Skeletal muscle tissue (tissue), 4 donors: Measurements from ENCODE around the gene ABHD2. TPM values are rescaled to one million over a fixed set of nuclear protein-coding genes. Genes with fewer than 3 reads are reported as not detected.
"Not testable (repeated sequence)": the region's sequence is repeated elsewhere in the genome, so short reads cannot be mapped to it uniquely, and the experiment has no call there.

Experiments used
- H3K27ac ChIP-seq: one replicate; pipeline ENCODE4 v1.7.0; 2013; ENCODE audit warnings: mild to moderate bottlenecking, low read depth, low read length, inconsistent platforms
- H3K27me3 ChIP-seq, 3 donors: one replicate each; pipeline ENCODE4 v1.7.0; 2013; ENCODE audit warnings: low read length in 3 of 3; ENCODE audit not compliant: control insufficient read depth in 3 of 3, insufficient read depth in 3 of 3
- H3K36me3 ChIP-seq, 3 donors: one replicate each; pipeline ENCODE4 v1.7.0; 2013; ENCODE audit warnings: low read length in 3 of 3; ENCODE audit not compliant: control insufficient read depth in 3 of 3, insufficient read depth in 3 of 3
- H3K4me1 ChIP-seq, 3 donors: one replicate each; pipeline ENCODE4 v1.7.0; 2013; ENCODE audit warnings: low read length in 3 of 3, mild to moderate bottlenecking in 3 of 3; ENCODE audit not compliant: control insufficient read depth in 3 of 3, insufficient read depth in 3 of 3
- H3K4me3 ChIP-seq, 3 donors: one replicate each; pipeline ENCODE4 v1.7.0; 2013; ENCODE audit warnings: low read length in 3 of 3
- H3K9ac ChIP-seq, 3 donors: one replicate each; pipeline ENCODE4 v1.7.0; 2013; ENCODE audit warnings: low read length in 3 of 3, mild to moderate bottlenecking in 3 of 3, moderate library complexity in 2 of 3, low read depth in 1 of 3
- H3K9me3 ChIP-seq, 3 donors: one replicate each; pipeline ENCODE4 v1.7.0; 2013; ENCODE audit warnings: low read length in 3 of 3; ENCODE audit not compliant: control insufficient read depth in 3 of 3
- total RNA-seq: library from RNA; depleted of rRNA; stranded (reverse); fragments of >200 nt; gene quantifications from one replicate; pipeline ENCODE4 v1.2.3, GENCODE V29; 2014
- donor health status: Osteomylitis.

ABHD2 gene
- total RNA-seq, 1 donor from 2014 or later = 23.0 TPM

GRCh38 chr15:89074402-89075012 is 13.7 kb upstream of the ABHD2 start:
- Histone ChIP-seq H3K9me3 (no peaks in the 10 kb centered on the region), H3K9ac (no peak overlapping the region), H3K27ac (no peak overlapping the region), H3K36me3 (no peaks in the 10 kb centered on the region), H3K27me3 (no peaks in the 10 kb centered on the region), H3K4me3 (no peak overlapping the region), H3K4me1 (no peaks in the 10 kb centered on the region)

GRCh38 chr15:89075101-89075640 is 13.1 kb upstream of the ABHD2 start:
- Histone ChIP-seq H3K36me3 (no peaks in the 10 kb centered on the region), H3K9ac (no peak overlapping the region), H3K4me1 (no peaks in the 10 kb centered on the region), H3K27me3 (no peaks in the 10 kb centered on the region), H3K9me3 (no peaks in the 10 kb centered on the region), H3K27ac (no peak overlapping the region), H3K4me3 (no peak overlapping the region)

GRCh38 chr15:89075846-89076245 is 12.4 kb upstream of the ABHD2 start:
- no peak overlapping the region for H3K4me3 ChIP-seq
- no peaks in the 10 kb centered on the region for H3K4me1 ChIP-seq
- H3K9ac ChIP-seq = no peak overlapping the region
- H3K9me3 ChIP-seq = no peaks in the 10 kb centered on the region
- H3K36me3 ChIP-seq = no peaks in the 10 kb centered on the region
- no peak overlapping the region for H3K27ac ChIP-seq
- H3K27me3 ChIP-seq = no peaks in the 10 kb centered on the region

GRCh38 chr15:89077750-89078149 is 10.5 kb upstream of the ABHD2 start:
- Histone ChIP-seq H3K4me3 (no peak overlapping the region), H3K9me3 (no peaks in the 10 kb centered on the region), H3K27me3 (no peaks in the 10 kb centered on the region), H3K27ac (no peak overlapping the region), H3K36me3 (no peaks in the 10 kb centered on the region), H3K9ac (no peak overlapping the region), H3K4me1 (no peaks in the 10 kb centered on the region)

GRCh38 chr15:89078851-89079810 is 9.1 kb upstream of the ABHD2 start:
- no peaks in the 10 kb centered on the region for H3K27me3 ChIP-seq
- H3K36me3 ChIP-seq = no peaks in the 10 kb centered on the region
- no peak overlapping the region for H3K9ac ChIP-seq
- no peak overlapping the region for H3K4me3 ChIP-seq
- H3K9me3 ChIP-seq = no peaks in the 10 kb centered on the region
- H3K4me1 ChIP-seq = no peaks in the 10 kb centered on the region
- no peak overlapping the region for H3K27ac ChIP-seq

GRCh38 chr15:89081878-89082277 is 6.4 kb upstream of the ABHD2 start:
- peaks cover 2 to 6% (median 4%) of the 10 kb centered on the region in 3 donors for H3K4me1 ChIP-seq

GRCh38 chr15:89083246-89083645 is 5.0 kb upstream of the ABHD2 start:
- H3K4me1 ChIP-seq = peaks cover 11 to 16% (median 14%) of the 10 kb centered on the region in 3 donors
- no peak overlapping the region for H3K4me3 ChIP-seq
- H3K27ac ChIP-seq = no peak overlapping the region
- no peak overlapping the region for H3K9ac ChIP-seq
- H3K36me3 ChIP-seq = no peaks in the 10 kb centered on the region
- H3K9me3 ChIP-seq = no peaks in the 10 kb centered on the region
- H3K27me3 ChIP-seq = no peaks in the 10 kb centered on the region

More at GRCh38 chr15:89081878-89082277, 6.4 kb upstream of the ABHD2 start:
- Histone ChIP-seq H3K9ac (no peak overlapping the region), H3K4me3 (no peak overlapping the region), H3K27me3 (no peaks in the 10 kb centered on the region), H3K36me3 (no peaks in the 10 kb centered on the region), H3K9me3 (no peaks in the 10 kb centered on the region), H3K27ac (no peak overlapping the region)

GRCh38 chr15:89085289-89085926 is 2.8 kb upstream of the ABHD2 start:
- Histone ChIP-seq H3K36me3 (no peaks in the 10 kb centered on the region), H3K27ac (no peak overlapping the region), H3K9ac (peak overlapping the region in 1 of 3 donors; percentile 16), H3K27me3 (no peaks in the 10 kb centered on the region), H3K4me3 (no peak overlapping the region), H3K4me1 (peaks cover 28 to 32% (median 29%) of the 10 kb centered on the region in 3 donors), H3K9me3 (no peaks in the 10 kb centered on the region)

GRCh38 chr15:89085933-89086332 is 2.3 kb upstream of the ABHD2 start:
- H3K4me3 ChIP-seq, H3K36me3 ChIP-seq, H3K27me3 ChIP-seq, H3K9me3 ChIP-seq, H3K27ac ChIP-seq: not testable (repeated sequence)
- Histone ChIP-seq H3K4me1 (peaks cover 32 to 37% (median 33%) of the 10 kb centered on the region in 3 donors), H3K9ac (peak overlapping the region in 1 of 3 donors; percentile 16)
